Lung (tissue), 12 donors: Measurements from ENCODE around the gene HSBP1L1. TPM values are rescaled to one million over a fixed set of nuclear protein-coding genes. Genes with fewer than 3 reads are reported as not detected.

Experiments used
- ATAC-seq: fragments of 200-7000 bp; cut with Tn5 transposase; one replicate; pipeline ENCODE4 v1.9.1; 2020; ENCODE audit warnings: moderate number of reproducible peaks; ENCODE audit not compliant: insufficient read depth, low FRiP score
- DNase-seq, 3 donors: peaks; one replicate each; pipeline ENCODE4 v3.0.0-alpha.2; 2013 to 2017
- H3K27ac ChIP-seq, 2 donors: one replicate each; pipeline ENCODE4 v1.5.1; 2013; ENCODE audit warnings: mild to moderate bottlenecking in 2 of 2, moderate library complexity in 2 of 2, control low read depth in 1 of 2, inconsistent platforms in 1 of 2, low read depth in 1 of 2, low read length in 1 of 2
- H3K27me3 ChIP-seq, 3 donors: one replicate each; pipeline ENCODE4 v1.5.1; 2013; ENCODE audit warnings: low read length in 2 of 3; ENCODE audit not compliant: control insufficient read depth in 3 of 3, insufficient read depth in 3 of 3
- H3K36me3 ChIP-seq, 4 donors: one replicate each; pipeline ENCODE4 v1.5.1; 2013; ENCODE audit warnings: low read length in 4 of 4, mild to moderate bottlenecking in 1 of 4, moderate library complexity in 1 of 4; ENCODE audit not compliant: control insufficient read depth in 4 of 4, insufficient read depth in 4 of 4
- H3K4me1 ChIP-seq, 5 donors: one replicate each; pipeline ENCODE4 v1.5.1; 2013; ENCODE audit warnings: low read length in 5 of 5, mild to moderate bottlenecking in 2 of 5, moderate library complexity in 1 of 5; ENCODE audit not compliant: control insufficient read depth in 5 of 5, insufficient read depth in 5 of 5
- H3K4me3 ChIP-seq: one replicate; pipeline ENCODE4 v1.5.1; 2013; ENCODE audit warnings: mild to moderate bottlenecking, control low read depth, moderate library complexity
- H3K9ac ChIP-seq, 2 donors: one replicate each; pipeline ENCODE4 v1.5.1; 2013; ENCODE audit warnings: low read length in 2 of 2, control low read depth in 1 of 2; ENCODE audit not compliant: insufficient read depth in 1 of 2
- H3K9me3 ChIP-seq, 4 donors: one replicate each; pipeline ENCODE4 v1.5.1; 2013; ENCODE audit warnings: low read length in 3 of 4, mild to moderate bottlenecking in 1 of 4, moderate library complexity in 1 of 4; ENCODE audit not compliant: control insufficient read depth in 4 of 4, insufficient read depth in 3 of 4
- WGBS, 2 donors: extraction: QIAGEN DNeasy Blood & Tissue Kit; methylation state at CpG; one replicate each; pipeline ENCODE4 v1.1.7; 2013; 5-methylcytosine and 5-hydroxymethylcytosine counted together
- polyA plus RNA-seq, 2 donors: library from polyadenylated mRNA; stranded (reverse); fragments of 200-250 nt; gene quantifications; one replicate each; pipeline ENCODE4 v1.2.1, GENCODE V29; 2013
- total RNA-seq, 2 donors: library from RNA; depleted of rRNA in 1 of 2; stranded (reverse); fragments of >200 nt in 1 of 2; gene quantifications; one replicate each; pipeline ENCODE4 v1.2.1, GENCODE V29; 2014 to 2021
- TF ChIP-seq, protein P1 (sequence below): IDR thresholded peaks from 2 replicates; pipeline ENCODE4 v1.5.1; 2012; ENCODE audit warnings: mild to moderate bottlenecking; ENCODE audit errors: control extremely low read depth, extremely low read depth
- donor health status: control.
- donor health status: control.
- donor health status: Bipolar disorder and iron deficiency.
- donor health status: healthy.
- donor health status: DM: yes; HTN: yes; CAD: no.

Gene HSBP1L1
- total and polyA plus RNA-seq, 4 donors = 23.2 to 80.9 (median 34.3) TPM

GRCh38 chr18:79982736-79983135 is 18.3 kb downstream of the HSBP1L1 start:
- H3K36me3 ChIP-seq = peaks cover 2 to 8% (median 6%) of the 10 kb centered on the region in 4 donors
- H3K4me1 ChIP-seq = peaks cover 0 to 16% (median 8%) of the 10 kb centered on the region in 5 donors
- TF ChIP-seq, protein P1, sequence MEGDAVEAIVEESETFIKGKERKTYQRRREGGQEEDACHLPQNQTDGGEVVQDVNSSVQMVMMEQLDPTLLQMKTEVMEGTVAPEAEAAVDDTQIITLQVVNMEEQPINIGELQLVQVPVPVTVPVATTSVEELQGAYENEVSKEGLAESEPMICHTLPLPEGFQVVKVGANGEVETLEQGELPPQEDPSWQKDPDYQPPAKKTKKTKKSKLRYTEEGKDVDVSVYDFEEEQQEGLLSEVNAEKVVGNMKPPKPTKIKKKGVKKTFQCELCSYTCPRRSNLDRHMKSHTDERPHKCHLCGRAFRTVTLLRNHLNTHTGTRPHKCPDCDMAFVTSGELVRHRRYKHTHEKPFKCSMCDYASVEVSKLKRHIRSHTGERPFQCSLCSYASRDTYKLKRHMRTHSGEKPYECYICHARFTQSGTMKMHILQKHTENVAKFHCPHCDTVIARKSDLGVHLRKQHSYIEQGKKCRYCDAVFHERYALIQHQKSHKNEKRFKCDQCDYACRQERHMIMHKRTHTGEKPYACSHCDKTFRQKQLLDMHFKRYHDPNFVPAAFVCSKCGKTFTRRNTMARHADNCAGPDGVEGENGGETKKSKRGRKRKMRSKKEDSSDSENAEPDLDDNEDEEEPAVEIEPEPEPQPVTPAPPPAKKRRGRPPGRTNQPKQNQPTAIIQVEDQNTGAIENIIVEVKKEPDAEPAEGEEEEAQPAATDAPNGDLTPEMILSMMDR = no peak
- WGBS, 2 donors = 64 to 72% methylated on average over 6 of the region's 6 CpGs
- H3K27me3 ChIP-seq = no peaks in the 10 kb centered on the region
- H3K4me3 ChIP-seq = no peak overlapping the region
- no peak overlapping the region for H3K9ac ChIP-seq
- DNase-seq = no peak
- ATAC-seq = no peak
- peak overlapping the region in 1 of 2 donors; percentile 42 for H3K27ac ChIP-seq
- H3K9me3 ChIP-seq = no peaks in the 10 kb centered on the region

- peak overlapping the region in 1 of 2 donors; percentile 42 for H3K27ac ChIP-seq
- 69 to 83% methylated on average over 4 of the region's 4 CpGs for WGBS, 2 donors
These were observed 18.8 kb downstream of the HSBP1L1 start for GRCh38 chr18:79983253-79983652.

GRCh38 chr18:79983793-79984192 is 19.4 kb downstream of the HSBP1L1 start:
- Histone ChIP-seq H3K27ac (no peak overlapping the region), H3K9ac (no peak overlapping the region), H3K9me3 (no peaks in the 10 kb centered on the region), H3K36me3 (peaks cover 2 to 8% (median 6%) of the 10 kb centered on the region in 4 donors), H3K4me1 (peaks cover 0 to 16% (median 8%) of the 10 kb centered on the region in 5 donors), H3K4me3 (no peak overlapping the region), H3K27me3 (no peaks in the 10 kb centered on the region)
- DNase-seq = no peak
- ATAC-seq = no peak
- TF ChIP-seq, protein P1 = no peak
- WGBS, 2 donors = 89 to 92% methylated on average over 7 of the region's 7 CpGs

More at GRCh38 chr18:79983253-79983652, 18.8 kb downstream of the HSBP1L1 start:
- Histone ChIP-seq H3K9me3 (no peaks in the 10 kb centered on the region), H3K4me3 (no peak overlapping the region), H3K27me3 (no peaks in the 10 kb centered on the region), H3K9ac (no peak overlapping the region), H3K4me1 (peaks cover 0 to 16% (median 8%) of the 10 kb centered on the region in 5 donors), H3K36me3 (peaks cover 2 to 8% (median 6%) of the 10 kb centered on the region in 4 donors)
- no peak for ATAC-seq
- TF ChIP-seq, protein P1 = no peak
- DNase-seq = no peak

DNA sequence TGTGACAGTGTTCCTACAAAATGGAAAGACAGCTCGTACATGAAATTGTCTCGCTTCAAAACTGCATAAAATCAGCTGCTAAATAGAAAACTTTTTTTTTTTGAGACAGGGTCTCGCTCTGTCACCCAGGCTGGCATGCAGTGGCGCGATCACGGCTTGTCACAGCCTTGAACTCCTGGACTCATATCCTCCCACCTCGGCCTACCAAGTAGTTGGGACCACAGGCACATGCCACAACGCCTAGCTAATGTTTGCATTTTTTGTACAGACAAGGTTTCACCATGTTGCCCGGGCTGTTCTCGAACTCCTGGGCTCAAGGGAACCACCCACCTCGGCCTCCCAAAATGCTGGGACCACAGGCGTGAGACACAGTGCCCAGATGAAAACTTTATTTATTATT is 20.7 kb downstream of the HSBP1L1 start:
- peaks cover 0 to 20% (median 8%) of the 10 kb centered on the region in 5 donors for H3K4me1 ChIP-seq
- no peak overlapping the region for H3K27ac ChIP-seq
- ATAC-seq (no peak), DNase-seq (no peak)
- WGBS, 2 donors = 92 to 97% methylated on average over 12 of the region's 12 CpGs
- no peaks in the 10 kb centered on the region for H3K9me3 ChIP-seq
- no peak overlapping the region for H3K9ac ChIP-seq
- no peaks in the 10 kb centered on the region for H3K27me3 ChIP-seq
- no peak overlapping the region for H3K4me3 ChIP-seq
- TF ChIP-seq, protein P1 = no peak
- H3K36me3 ChIP-seq = peaks cover 2 to 5% (median 3%) of the 10 kb centered on the region in 4 donors
